GM12878 (cell line): ENCODE data around the gene C19orf44. TPM values are rescaled to one million over a fixed set of nuclear protein-coding genes. Genes with fewer than 3 reads are reported as not detected.
A peak's percentile ranks its signal among the peaks of the same experiment; 100 is the strongest.

Source experiments
- ATAC-seq: fragments of 200-7000 bp; cut with Tn5 transposase; 3 replicates; pipeline ENCODE4 v1.9.1; 2020; ENCODE audit warnings: mild to moderate bottlenecking, moderate library complexity
- BruUV-seq: library from RNA; stranded (reverse); fragments of 400-500 nt; replicated peaks from 2 replicates; lab custom pipeline; 2021; lab: Mats Ljungman, UMichigan
- CTCF ChIA-PET: fragments of 300-600 bp; sonication (Branson Sonifier 250); formaldehyde crosslinking; extraction: SDS; loops from one replicate; lab custom pipeline; 2021; ENCODE audit warnings: inconsistent platforms; lab: Yijun Ruan, JAX
- POLR2A ChIA-PET: fragments of 350-600 bp; formaldehyde crosslinking; extraction: SDS; loops from one replicate; lab custom pipeline; 2021; ENCODE audit warnings: inconsistent platforms; lab: Charles Lee
- RAD21 ChIA-PET: fragments of 300-600 bp; sonication (Branson Sonifier 250); formaldehyde crosslinking; loops from one replicate; lab custom pipeline; 2023; ENCODE audit warnings: antibody characterized with exemption; ENCODE audit not compliant: unreplicated experiment; lab: Charles Lee
- SMC1A ChIA-PET: fragments of 300-600 bp; sonication (Branson Sonifier 250); formaldehyde crosslinking; loops from one replicate; lab custom pipeline; 2023; ENCODE audit not compliant: unreplicated experiment, uncharacterized antibody; lab: Charles Lee
- DNase-seq: peaks from one replicate; pipeline ENCODE4 v3.0.0-alpha.2; 2011; ENCODE audit warnings: low read depth, low spot score
- FAIRE-seq: peaks from 3 replicates; lab custom pipeline; 2011; peaks lifted over from hg19 to GRCh38; lab: Jason Lieb, UNC
- H2AFZ ChIP-seq: 2 replicates; pipeline ENCODE4 v1.6.0; 2011; ENCODE audit warnings: low read depth, low read length, control low read depth; ENCODE audit not compliant: control insufficient read depth
- H3K27ac ChIP-seq: 2 replicates; pipeline ENCODE4 v1.5.1; 2011; ENCODE audit warnings: control low read depth; ENCODE audit not compliant: control insufficient read depth, insufficient read depth
- H3K27me3 ChIP-seq, 2 experiments: replicated peaks in 1 of 2; 2 replicates each; pipeline versions ENCODE4 v1.6.0 to v1.6.1; 2011; ENCODE audit warnings: low read length in 1 of 2; ENCODE audit not compliant: control insufficient read depth in 2 of 2, insufficient read depth in 2 of 2
- H3K36me3 ChIP-seq, 2 experiments: 2 replicates each; pipeline ENCODE4 v1.5.1; 2011; ENCODE audit warnings: low read length in 1 of 2; ENCODE audit not compliant: control insufficient read depth in 2 of 2, insufficient read depth in 2 of 2
- H3K4me1 ChIP-seq: 2 replicates; pipeline ENCODE4 v1.6.1; 2011; ENCODE audit warnings: mild to moderate bottlenecking, low read length, moderate library complexity, mixed read lengths; ENCODE audit not compliant: control insufficient read depth, insufficient read depth
- H3K4me2 ChIP-seq: 2 replicates; pipeline ENCODE4 v1.6.0; 2011; ENCODE audit warnings: control low read depth; ENCODE audit not compliant: control insufficient read depth, insufficient read depth
- H3K4me3 ChIP-seq: fragments of 200-600 bp; sonication (generic); 2 replicates; pipeline ENCODE4 v1.5.1; 2016
- H3K79me2 ChIP-seq: 2 replicates; pipeline ENCODE4 v1.6.0; 2011; ENCODE audit warnings: low read length; ENCODE audit not compliant: control insufficient read depth, insufficient read depth
- H3K9ac ChIP-seq: 2 replicates; pipeline ENCODE4 v1.8.0; 2011; ENCODE audit warnings: low read length, control low read depth, mixed read lengths; ENCODE audit not compliant: control insufficient read depth, insufficient read depth
- H3K9me3 ChIP-seq: replicated peaks from 3 replicates; pipeline ENCODE4 v1.5.1; 2011; ENCODE audit warnings: mild to moderate bottlenecking, low read length; ENCODE audit not compliant: control insufficient read depth, insufficient read depth
- H4K20me1 ChIP-seq: 2 replicates; pipeline ENCODE4 v1.6.0; 2011; ENCODE audit not compliant: control insufficient read depth, insufficient read depth
- CREM ChIP-seq: IDR thresholded peaks from 2 replicates; pipeline ENCODE4 v1.6.1; 2014; ENCODE audit warnings: antibody characterized with exemption, low read depth
- IKZF1 ChIP-seq: fragments of 450-650 bp; conservative IDR thresholded peaks from 2 replicates; pipeline ENCODE4 v1.6.1; 2017; ENCODE audit warnings: antibody characterized with exemption, mild to moderate bottlenecking
- MYC ChIP-seq: IDR thresholded peaks from 2 replicates; pipeline ENCODE4 v1.6.1; 2011; ENCODE audit warnings: mild to moderate bottlenecking, low read length, moderate library complexity, inconsistent platforms; ENCODE audit not compliant: insufficient read depth, insufficient replicate concordance, insufficient read length, severe bottlenecking
- SMARCA5 ChIP-seq: fragments of 450-650 bp; IDR thresholded peaks from 2 replicates; pipeline ENCODE4 v1.6.1; 2017; ENCODE audit warnings: mild to moderate bottlenecking
- SPI1 ChIP-seq: IDR thresholded peaks from 2 replicates; pipeline ENCODE4 v1.6.1; 2011; ENCODE audit warnings: low read depth, mild to moderate bottlenecking, low read length, moderate library complexity, borderline replicate concordance; ENCODE audit not compliant: insufficient read depth
- ZNF24 ChIP-seq: fragments of 450-650 bp; IDR thresholded peaks from 2 replicates; pipeline ENCODE4 v1.6.1; 2017; ENCODE audit warnings: antibody characterized with exemption, mild to moderate bottlenecking
- WGBS: methylation state at CpG from one replicate; pipeline ENCODE4 v1.1.6; 2016; ENCODE audit warnings: low lambda C conversion rate; ENCODE audit not compliant: insufficient replicate concordance, insufficient coverage; ENCODE audit errors: missing lambda C conversion rate; 5-methylcytosine and 5-hydroxymethylcytosine counted together
- in situ Hi-C: fragments of 300-500 bp; cut with MboI; formaldehyde crosslinking; loops from 9 replicates; pipeline ENCODE4 v1.14.3; 2018; ENCODE audit warnings: mixed read lengths
- intact Hi-C: fragments of 100-400 bp; cut with micrococcal nuclease; formaldehyde crosslinking; loops from one replicate; pipeline ENCODE4 v1.14.2; 2022; ENCODE audit not compliant: unreplicated experiment
- polyA plus RNA-seq, 11 experiments: library from polyadenylated mRNA; depleted of rRNA in 4 of 11; unstranded in 6 of 11; stranded (reverse) in 5 of 11; fragments of >200 nt; fragmentation: Nextera tagmentation in 4 of 11; fragmentation: Illumina TruSeq in 1 of 11; extraction: Ambion mirVana in 4 of 11; extraction: Trizol in 1 of 11; gene quantifications; 1 replicate in 1 of 11; 2 replicates in 10 of 11; pipeline versions ENCODE4 v1.2.1 to v1.2.3, GENCODE V29; 2011 to 2016; ENCODE audit warnings: inconsistent platforms in 2 of 11, missing spikeins in 2 of 11, low read depth in 1 of 11
- total RNA-seq, 4 experiments: library from RNA; depleted of rRNA in 3 of 4; stranded (reverse); fragments of >200 nt in 3 of 4; fragmentation: Illumina TruSeq in 1 of 4; extraction: Trizol in 1 of 4; gene quantifications; 2 replicates each; pipeline versions ENCODE4 v1.2.1 to v1.2.3, GENCODE V29; 2013 to 2021

Gene C19orf44
- total and polyA plus RNA-seq, 10 of the 15 experiments (the other 5 are each of a cell fraction or from before 2014, with no cell fraction given): 0.26 to 5.2 (median 3.6) TPM

DNA sequence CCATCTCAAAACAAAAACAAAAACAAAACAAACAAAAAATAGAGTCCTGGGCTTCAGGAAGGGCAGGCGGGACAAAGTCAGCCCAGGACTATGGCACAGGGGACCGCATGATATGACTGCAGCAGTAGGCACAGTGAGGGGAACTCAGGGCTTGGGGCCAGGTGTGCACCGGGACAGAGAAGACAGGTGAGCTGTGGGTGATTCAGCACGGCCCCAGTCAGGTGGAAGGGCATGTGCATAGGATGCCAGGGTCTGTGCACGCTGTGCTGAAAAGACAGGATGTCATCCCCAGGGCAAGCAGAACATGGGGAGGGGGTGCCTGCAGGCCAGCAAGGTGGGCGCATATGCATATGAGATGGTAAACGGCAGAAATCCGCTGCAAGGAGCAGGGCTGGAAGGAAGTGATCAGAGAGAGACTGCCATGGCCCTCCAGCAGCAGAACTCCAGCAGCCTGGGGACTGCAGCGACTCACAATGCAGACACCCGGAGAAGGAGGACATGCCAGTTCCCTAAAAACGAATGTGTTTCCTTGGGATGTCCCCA lies 39.5 kb upstream of the C19orf44 start:
- no peak for DNase-seq
- WGBS: 43% methylated on average over 11 of the region's 11 CpGs
- H3K79me2 ChIP-seq: peaks cover 76% of the 10 kb centered on the region
- H3K9me3 ChIP-seq: no peaks in the 10 kb centered on the region
- H3K27ac ChIP-seq: peak overlapping the region; percentile 75
- H3K4me2 ChIP-seq: peak overlapping the region; percentile 96
- H2AFZ ChIP-seq: no peak overlapping the region
- CTCF ChIA-PET: no interaction called here
- POLR2A ChIA-PET: interaction anchor here (0.6 to 1.7 kb wide), 4 partner anchors 9 to 152 kb away, joined by 3 to 8 read pairs (median 4); no protein-coding TSS in a partner anchor
- H3K9ac ChIP-seq: peak overlapping the region; percentile 63; the same call in 1 of the 2 replicates
- peaks cover 25% of the 10 kb centered on the region for H3K4me1 ChIP-seq
- intact Hi-C loops: no loop called here
- in situ Hi-C loops: no loop called here
- H3K36me3 ChIP-seq: no peaks in the 10 kb centered on the region; a peak in 2 of 4 replicates
- SMC1A ChIA-PET: interaction anchor here (0.8 to 1.1 kb wide), 2 partner anchors 9 to 88 kb away, joined by 4 read pairs; no protein-coding TSS in a partner anchor
- RAD21 ChIA-PET: interaction anchor here (1.2 to 2.2 kb wide), 3 partner anchors 9 to 40 kb away, joined by 4 to 7 read pairs (median 4); partner anchors contain the start of genes C19orf44 and CALR3
- no TSS peak for BruUV-seq
- peak; percentile 70 for FAIRE-seq
- ATAC-seq: peak; percentile 49
- H3K4me3 ChIP-seq: peak overlapping the region; percentile 38; the same call in 1 of the 2 replicates
- no peaks in the 10 kb centered on the region; a peak in 1 of 4 replicates for H3K27me3 ChIP-seq
- H4K20me1 ChIP-seq: no peaks in the 10 kb centered on the region
- TF ChIP-seq SMARCA5: 0 out of 2 replicates have a peak, but pooled peaks have one; percentile 13
- TF ChIP-seq ZNF24: no peak
- TF ChIP-seq SPI1: peak; percentile 28; the same call in 1 of the 2 replicates
- no peak for TF ChIP-seq CREM
- 0 out of 2 replicates have a peak, but pooled peaks have one; percentile 45 for TF ChIP-seq IKZF1
- TF ChIP-seq MYC: no peak
